Fibroblast of skin of right quadriceps (primary cell): ENCODE results near the gene CHRM3.
A peak's percentile ranks its signal among the peaks of the same experiment; 100 is the strongest.
"Not testable (repeated sequence)": the region's sequence is repeated elsewhere in the genome, so short reads cannot be mapped to it uniquely, and the experiment has no call there.

Source experiments
- DNase-seq: peaks from one replicate; pipeline ENCODE4 v3.0.0-alpha.2; 2013

Gene CHRM3

GRCh38 chr1:239386453-239387303 lies at the start of gene CHRM3:
Gene CHRM3, plus strand, starts transcription at chr1:239386568. Its CDS starts 520,884 bp downstream, at chr1:239907452.
- peak; percentile 52 for DNase-seq

GRCh38 chr1:239337799-239338430 lies 48.5 kb upstream of the CHRM3 start:
- DNase-seq = no peak

GRCh38 chr1:239347776-239348175 lies 38.6 kb upstream of the CHRM3 start:
- no peak for DNase-seq

- DNase-seq = no peak
Observed at GRCh38 chr1:239348635-239349353, 37.6 kb upstream of the CHRM3 start.

- DNase-seq = no peak
Observed at GRCh38 chr1:239349699-239350098, 36.7 kb upstream of the CHRM3 start.

GRCh38 chr1:239353536-239353935 lies 32.8 kb upstream of the CHRM3 start:
- DNase-seq = no peak

GRCh38 chr1:239354231-239354630 lies 32.1 kb upstream of the CHRM3 start:
- DNase-seq = peak; percentile 67

GRCh38 chr1:239357867-239358266 lies 28.5 kb upstream of the CHRM3 start:
- no peak for DNase-seq

- peak; percentile 99 for DNase-seq
Observed at GRCh38 chr1:239361403-239361802, 25.0 kb upstream of the CHRM3 start.

- DNase-seq = no peak
Observed at GRCh38 chr1:239363930-239364329, 22.4 kb upstream of the CHRM3 start.

GRCh38 chr1:239367196-239367810 lies 19.1 kb upstream of the CHRM3 start:
- DNase-seq = no peak

GRCh38 chr1:239368436-239369109 lies 17.8 kb upstream of the CHRM3 start:
- DNase-seq = no peak

- DNase-seq = not testable (repeated sequence)
Observed at GRCh38 chr1:239370869-239371268, 15.5 kb upstream of the CHRM3 start.

- no peak for DNase-seq
Observed at GRCh38 chr1:239382666-239383065, 3.7 kb upstream of the CHRM3 start.

GRCh38 chr1:239383714-239384113 lies 2.7 kb upstream of the CHRM3 start:
- no peak for DNase-seq

- no peak for DNase-seq
Observed at GRCh38 chr1:239387304-239388158, 1.2 kb downstream of the CHRM3 start.

- no peak for DNase-seq
Observed at GRCh38 chr1:239388159-239388485, 1.8 kb downstream of the CHRM3 start.

- peak; percentile 35 for DNase-seq
Observed at GRCh38 chr1:239388578-239388977, 2.2 kb downstream of the CHRM3 start.

GRCh38 chr1:239389703-239390102 lies 3.3 kb downstream of the CHRM3 start:
- DNase-seq = no peak

- DNase-seq = no peak
Observed at GRCh38 chr1:239392271-239392670, 5.9 kb downstream of the CHRM3 start.

- DNase-seq = no peak
Observed at GRCh38 chr1:239394107-239394506, 7.7 kb downstream of the CHRM3 start.

GRCh38 chr1:239413916-239414315 lies 27.5 kb downstream of the CHRM3 start:
- DNase-seq = no peak
